Measurements from ENCODE around the gene OSBPL10. TPM values are rescaled to one million over a fixed set of nuclear protein-coding genes. Genes with fewer than 3 reads are reported as not detected.

OSBPL10 gene
- total and polyA plus RNA-seq, 2 of the 4 experiments (the other 2 are of a cell fraction) = 9.5 to 10.1 TPM

DNA sequence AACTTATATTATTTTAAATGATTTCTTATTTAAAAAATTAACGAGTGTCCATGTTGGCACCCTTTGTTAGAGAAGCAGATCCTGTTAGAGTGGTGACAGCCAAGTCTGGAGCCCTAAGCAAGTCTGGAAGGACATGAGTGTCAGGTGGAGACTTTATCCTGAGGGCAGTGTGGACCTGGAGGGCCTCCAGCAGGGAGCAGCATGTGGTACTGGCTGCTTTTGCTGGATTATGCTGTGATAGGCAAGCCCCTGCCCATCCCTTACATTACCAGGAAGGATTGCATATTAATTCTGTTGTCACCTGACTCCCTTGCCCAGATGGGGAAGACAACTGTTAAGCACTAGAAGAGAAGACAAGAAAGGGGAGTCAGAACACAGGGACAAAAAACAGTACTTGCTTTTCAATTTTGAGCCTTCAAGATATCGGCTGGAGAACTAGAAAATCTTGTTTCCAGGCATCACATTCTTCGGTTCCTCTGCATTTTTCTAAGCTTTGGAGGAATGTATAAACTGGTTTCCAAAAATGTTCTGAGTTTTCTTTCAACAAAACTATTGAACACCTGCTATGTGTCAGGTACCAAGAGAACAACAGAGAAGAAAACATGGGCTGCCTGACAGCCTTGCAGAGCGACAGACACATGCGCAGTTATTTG lies 23.2 kb upstream of the OSBPL10 start:
- CTCF ChIA-PET = no interaction called here

More for the DNA sequence above, 23.2 kb upstream of the OSBPL10 start:
- H4K20me1 ChIP-seq (ENCODE audit: insufficient read depth, low read length) = no peaks in the 10 kb centered on the region
- H3K36me3 ChIP-seq (ENCODE audit: control insufficient read depth, insufficient read depth, low read length) = no peaks in the 10 kb centered on the region
- in situ Hi-C loops (cut with MboI; ENCODE audit: low sequenced_read_pairs) (no loop called here), dilution Hi-C loops (cut with HindIII; ENCODE audit: low sequenced_read_pairs, unreplicated experiment) (no loop called here), intact Hi-C loops (cut with micrococcal nuclease) (no loop called here)
- no peak overlapping the region for H2BK120ac ChIP-seq (ENCODE audit: low read depth, low read length)
- H3K18ac ChIP-seq (ENCODE audit: low read depth, low read length) = no peak overlapping the region
- H3K56ac ChIP-seq (ENCODE audit: extremely low read depth, insufficient read depth, low read length) = no peak overlapping the region
- POLR2A ChIA-PET (ENCODE audit: unreplicated experiment) = no interaction called here
- no peak overlapping the region for H3K27ac ChIP-seq (ENCODE audit: insufficient read depth, low read length)
- H3K79me1 ChIP-seq (ENCODE audit: low read depth in 1 of 2, low read length in 2 of 2) = no peaks in the 10 kb centered on the region
- peaks cover 8% of the 10 kb centered on the region for H3K27me3 ChIP-seq (ENCODE audit: control insufficient read depth, insufficient read depth, low read length)
- H3K4me3 ChIP-seq (ENCODE audit: insufficient read depth, low read depth, low read length) = no peak overlapping the region
- DNase-seq (no peak), ATAC-seq (ENCODE audit: low read depth) (no peak)
- H3K9me1 ChIP-seq (ENCODE audit: insufficient read depth, low read length) = no peaks in the 10 kb centered on the region
- TF ChIP-seq NFE2L2 (IDR thresholded peaks at IDR 0.05; ENCODE audit: low read depth, low read length) = no peak
- H2BK15ac ChIP-seq (ENCODE audit: low read depth, low read length) = no peak overlapping the region
- H3K4me1 ChIP-seq (ENCODE audit: control insufficient read depth, insufficient read depth, low read length) = no peaks in the 10 kb centered on the region; the same call in 1 of the 2 replicates
- no peak overlapping the region for H3K4me2 ChIP-seq (ENCODE audit: low read depth, low read length)
- H2AK5ac ChIP-seq (ENCODE audit: low read depth, low read length) = no peak overlapping the region
- no peak overlapping the region for H2BK5ac ChIP-seq (ENCODE audit: low read depth, low read length, poor library complexity, severe bottlenecking)
- no peak overlapping the region for H4K91ac ChIP-seq (ENCODE audit: insufficient read depth, low read depth, low read length)
- H4K8ac ChIP-seq (ENCODE audit: low read depth in 2 of 2, low read length in 2 of 2) = no peak overlapping the region
- no peaks in the 10 kb centered on the region for H3K9me3 ChIP-seq (ENCODE audit: control insufficient read depth, insufficient read depth, low read length)
- no peak overlapping the region for H3K4ac ChIP-seq (ENCODE audit: low read depth, low read length)
- no peak overlapping the region for H2AFZ ChIP-seq (replicated peaks; ENCODE audit: low read length, poor library complexity)
- no CpG with 5 or more reads among the region's 5 CpGs for WGBS, 2 experiments (ENCODE audit: extremely low coverage in 2 of 2, insufficient read length in 1 of 2)
- H3K14ac ChIP-seq (replicated peaks; ENCODE audit: low read depth, low read length) = no peak overlapping the region
- H2AK9ac ChIP-seq (replicated peaks; ENCODE audit: low read depth, low read length, poor library complexity) = no peak overlapping the region
- H4K5ac ChIP-seq (ENCODE audit: low read depth, low read length) = no peak overlapping the region
- no TSS peak for BruUV-seq (replicated peaks)
- H3K23ac ChIP-seq (ENCODE audit: low read depth, low read length) = no peak overlapping the region
- no peak overlapping the region for H3K9ac ChIP-seq (ENCODE audit: low read depth, low read length)
- no peak overlapping the region for H2BK20ac ChIP-seq (ENCODE audit: low read depth, low read length)
